Measurements from ENCODE around the gene ZMIZ1. TPM values are rescaled to one million over a fixed set of nuclear protein-coding genes. Genes with fewer than 3 reads are reported as not detected.

The ZMIZ1 gene
- total RNA-seq, 1 experiment from 2014 or later: 35.8 TPM

GRCh38 chr10:79107736-79108264 lies 39.0 kb downstream of the ZMIZ1 start:
- no peak for DNase-seq (ENCODE audit: low spot score)
- Histone ChIP-seq H3K9me3 (ENCODE audit: low read depth, low read length, poor library complexity, severe bottlenecking) (no peaks in the 10 kb centered on the region), H3K4me3 (ENCODE audit: low read depth, low read length, poor library complexity, severe bottlenecking) (no peak overlapping the region), H3K27me3 (replicated peaks; ENCODE audit: insufficient read depth, low read depth, low read length, poor library complexity) (no peaks in the 10 kb centered on the region), H3K27ac (ENCODE audit: low read depth, low read length, poor library complexity, severe bottlenecking) (no peak overlapping the region), H3K4me1 (ENCODE audit: insufficient read depth, low read length, poor library complexity, severe bottlenecking) (peaks cover 27% of the 10 kb centered on the region), H3K36me3 (ENCODE audit: insufficient read depth, low read length, poor library complexity, severe bottlenecking) (no peaks in the 10 kb centered on the region)
- no TSS peak for BruUV-seq (replicated peaks)
- ChIA-PET CTCF (no interaction called here), POLR2A (ENCODE audit: low non-redundant PET) (no interaction called here)
- TF ChIP-seq, protein P1, sequence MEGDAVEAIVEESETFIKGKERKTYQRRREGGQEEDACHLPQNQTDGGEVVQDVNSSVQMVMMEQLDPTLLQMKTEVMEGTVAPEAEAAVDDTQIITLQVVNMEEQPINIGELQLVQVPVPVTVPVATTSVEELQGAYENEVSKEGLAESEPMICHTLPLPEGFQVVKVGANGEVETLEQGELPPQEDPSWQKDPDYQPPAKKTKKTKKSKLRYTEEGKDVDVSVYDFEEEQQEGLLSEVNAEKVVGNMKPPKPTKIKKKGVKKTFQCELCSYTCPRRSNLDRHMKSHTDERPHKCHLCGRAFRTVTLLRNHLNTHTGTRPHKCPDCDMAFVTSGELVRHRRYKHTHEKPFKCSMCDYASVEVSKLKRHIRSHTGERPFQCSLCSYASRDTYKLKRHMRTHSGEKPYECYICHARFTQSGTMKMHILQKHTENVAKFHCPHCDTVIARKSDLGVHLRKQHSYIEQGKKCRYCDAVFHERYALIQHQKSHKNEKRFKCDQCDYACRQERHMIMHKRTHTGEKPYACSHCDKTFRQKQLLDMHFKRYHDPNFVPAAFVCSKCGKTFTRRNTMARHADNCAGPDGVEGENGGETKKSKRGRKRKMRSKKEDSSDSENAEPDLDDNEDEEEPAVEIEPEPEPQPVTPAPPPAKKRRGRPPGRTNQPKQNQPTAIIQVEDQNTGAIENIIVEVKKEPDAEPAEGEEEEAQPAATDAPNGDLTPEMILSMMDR (conservative IDR thresholded peaks at IDR 0.05; ENCODE audit: low read depth, low read length): no peak
- intact Hi-C loops (cut with micrococcal nuclease; ENCODE audit: unreplicated experiment): no loop called here

GRCh38 chr10:79108728-79109127 lies 40.0 kb downstream of the ZMIZ1 start:
- H3K4me1 ChIP-seq (ENCODE audit: insufficient read depth, low read length, poor library complexity, severe bottlenecking): peaks cover 27% of the 10 kb centered on the region
- no TSS peak for BruUV-seq (replicated peaks)

DNA sequence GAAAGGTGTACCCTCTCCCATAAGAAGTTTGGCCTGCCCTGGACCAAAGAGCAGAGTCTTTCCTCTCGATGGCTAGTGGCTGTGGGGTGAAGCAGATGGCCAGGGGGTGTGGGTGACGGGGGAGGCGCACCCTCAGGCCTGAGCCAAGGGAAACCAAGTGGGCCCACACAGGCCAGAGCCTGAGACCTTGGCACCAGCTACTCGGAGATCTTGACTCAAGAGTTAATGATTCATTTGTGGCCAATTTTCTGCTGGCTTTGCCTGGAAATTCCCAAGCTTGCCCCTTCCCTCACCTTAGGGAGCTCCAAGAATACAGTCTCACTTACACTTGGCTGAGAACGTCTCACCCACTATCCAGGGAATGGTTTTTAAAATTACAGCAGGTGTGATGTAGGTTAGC lies 42.7 kb downstream of the ZMIZ1 start:
- BruUV-seq (replicated peaks): no TSS peak
- no peak for DNase-seq (ENCODE audit: low spot score)
- Histone ChIP-seq H3K9me3 (ENCODE audit: low read depth, low read length, poor library complexity, severe bottlenecking) (no peaks in the 10 kb centered on the region), H3K4me1 (ENCODE audit: insufficient read depth, low read length, poor library complexity, severe bottlenecking) (peaks cover 35% of the 10 kb centered on the region), H3K27ac (ENCODE audit: low read depth, low read length, poor library complexity, severe bottlenecking) (no peak overlapping the region), H3K36me3 (ENCODE audit: insufficient read depth, low read length, poor library complexity, severe bottlenecking) (no peaks in the 10 kb centered on the region), H3K4me3 (ENCODE audit: low read depth, low read length, poor library complexity, severe bottlenecking) (no peak overlapping the region), H3K27me3 (replicated peaks; ENCODE audit: insufficient read depth, low read depth, low read length, poor library complexity) (no peaks in the 10 kb centered on the region)
- ChIA-PET CTCF (no interaction called here), POLR2A (ENCODE audit: low non-redundant PET) (no interaction called here)
- TF ChIP-seq EZH2 (IDR thresholded peaks at IDR 0.05; ENCODE audit: borderline replicate concordance, low read depth, low read length, poor library complexity, severe bottlenecking): no peak
- TF ChIP-seq, protein P1 (conservative IDR thresholded peaks at IDR 0.05; ENCODE audit: low read depth, low read length): no peak
- intact Hi-C loops (cut with micrococcal nuclease; ENCODE audit: unreplicated experiment): loop anchor here (5.0 kb wide), 1 partner anchor 39 kb away; no protein-coding TSS in a partner anchor

More at GRCh38 chr10:79108728-79109127, 40.0 kb downstream of the ZMIZ1 start:
- TF ChIP-seq, protein P1 (conservative IDR thresholded peaks at IDR 0.05; ENCODE audit: low read depth, low read length): no peak
- TF ChIP-seq EZH2 (IDR thresholded peaks at IDR 0.05; ENCODE audit: borderline replicate concordance, low read depth, low read length, poor library complexity, severe bottlenecking): no peak
- intact Hi-C loops (cut with micrococcal nuclease; ENCODE audit: unreplicated experiment): no loop called here
- ChIA-PET POLR2A (ENCODE audit: low non-redundant PET) (no interaction called here), CTCF (no interaction called here)
- no peaks in the 10 kb centered on the region for H3K36me3 ChIP-seq (ENCODE audit: insufficient read depth, low read length, poor library complexity, severe bottlenecking)
- no peak for DNase-seq (ENCODE audit: low spot score)
- no peaks in the 10 kb centered on the region for H3K27me3 ChIP-seq (replicated peaks; ENCODE audit: insufficient read depth, low read depth, low read length, poor library complexity)
- no peak overlapping the region for H3K27ac ChIP-seq (ENCODE audit: low read depth, low read length, poor library complexity, severe bottlenecking)
- H3K4me3 ChIP-seq (ENCODE audit: low read depth, low read length, poor library complexity, severe bottlenecking): no peak overlapping the region
- H3K9me3 ChIP-seq (ENCODE audit: low read depth, low read length, poor library complexity, severe bottlenecking): no peaks in the 10 kb centered on the region
